ENCODE measurements around the gene C10orf62. TPM values are rescaled to one million over a fixed set of nuclear protein-coding genes. Genes with fewer than 3 reads are reported as not detected.

Gene C10orf62
- total and polyA plus RNA-seq, 2 donors (not counting 3 experiments of a cell fraction or from before 2014, with no cell fraction given): not detected

GRCh38 chr10:97563337-97563736 is 26.2 kb upstream of the C10orf62 start:
- ChIA-PET POLR2A (no interaction called here), CTCF (no interaction called here)
- Histone ChIP-seq H2AFZ (ENCODE audit: low read depth, low read length) (no peak overlapping the region), H3K79me2 (ENCODE audit: control insufficient read depth, insufficient read depth, low read length) (no peaks in the 10 kb centered on the region), H3K4me2 (ENCODE audit: insufficient read depth, low read length) (no peak overlapping the region), H3K9me3 (replicated peaks; ENCODE audit: control insufficient read depth, insufficient read depth, low read length) (no peaks in the 10 kb centered on the region), H3K4me1 (ENCODE audit: control insufficient read depth, extremely low read depth, insufficient read depth, low read length) (no peaks in the 10 kb centered on the region), H3K9ac (replicated peaks; ENCODE audit: extremely low read depth, insufficient read depth, low read length) (no peak overlapping the region), H3K27me3 (ENCODE audit: control insufficient read depth in 2 of 2, insufficient read depth in 2 of 2, low read length in 2 of 2) (no peaks in the 10 kb centered on the region), H3K4me3 (replicated peaks in 1 of 3; ENCODE audit: insufficient read depth in 1 of 3, low read depth in 1 of 3, low read length in 3 of 3) (no peak overlapping the region), H3K27ac (ENCODE audit: insufficient read depth, low read depth, low read length) (no peak overlapping the region), H3K36me3 (ENCODE audit: control insufficient read depth in 2 of 2, extremely low read depth in 1 of 2, insufficient read depth in 2 of 2, low read length in 2 of 2) (peaks cover 3 to 5% of the 10 kb centered on the region in 2 experiments), H4K20me1 (replicated peaks; ENCODE audit: control insufficient read depth, extremely low read depth, insufficient read depth, low read length) (no peaks in the 10 kb centered on the region), H3K9me1 (replicated peaks; ENCODE audit: control insufficient read depth, extremely low read depth, insufficient read depth, low read length) (no peaks in the 10 kb centered on the region)
- no TSS peak for BruUV-seq (replicated peaks)
- DNase-seq (ENCODE audit: low read depth, low spot score): no peak
- no peak for FAIRE-seq
- intact Hi-C loops (cut with micrococcal nuclease) (no loop called here), dilution Hi-C loops (cut with MboI; ENCODE audit: extremely low pct_ligation_motif_present, low sequenced_read_pairs) (no loop called here)
- TF ChIP-seq EZH2 (IDR thresholded peaks at IDR 0.05; ENCODE audit: borderline replicate concordance, low read depth, low read length, severe bottlenecking) (no peak), MAX (IDR thresholded peaks at IDR 0.05; ENCODE audit: insufficient read depth, insufficient read length) (no peak), CTCF (IDR thresholded peaks at IDR 0.05; ENCODE audit: extremely low read depth in 1 of 2, insufficient read depth in 1 of 2, low read depth in 1 of 2, low read length in 2 of 2) (no peak), FOS (IDR thresholded peaks at IDR 0.05; ENCODE audit: borderline replicate concordance, insufficient read depth, low read length) (no peak), MYC (IDR thresholded peaks at IDR 0.05; ENCODE audit: low read depth, low read length) (no peak)

- Histone ChIP-seq H3K4me2 (ENCODE audit: insufficient read depth, low read length) (no peak overlapping the region), H3K27ac (ENCODE audit: insufficient read depth, low read depth, low read length) (no peak overlapping the region), H3K36me3 (ENCODE audit: control insufficient read depth in 2 of 2, extremely low read depth in 1 of 2, insufficient read depth in 2 of 2, low read length in 2 of 2) (peaks cover 3 to 15% of the 10 kb centered on the region in 2 experiments), H2AFZ (ENCODE audit: low read depth, low read length) (no peak overlapping the region), H4K20me1 (replicated peaks; ENCODE audit: control insufficient read depth, extremely low read depth, insufficient read depth, low read length) (no peaks in the 10 kb centered on the region), H3K9me1 (replicated peaks; ENCODE audit: control insufficient read depth, extremely low read depth, insufficient read depth, low read length) (no peaks in the 10 kb centered on the region), H3K9ac (replicated peaks; ENCODE audit: extremely low read depth, insufficient read depth, low read length) (no peak overlapping the region), H3K27me3 (ENCODE audit: control insufficient read depth in 2 of 2, insufficient read depth in 2 of 2, low read length in 2 of 2) (no peaks in the 10 kb centered on the region), H3K4me1 (ENCODE audit: control insufficient read depth, extremely low read depth, insufficient read depth, low read length) (no peaks in the 10 kb centered on the region), H3K9me3 (replicated peaks; ENCODE audit: control insufficient read depth, insufficient read depth, low read length) (no peaks in the 10 kb centered on the region), H3K4me3 (replicated peaks in 1 of 3; ENCODE audit: insufficient read depth in 1 of 3, low read depth in 1 of 3, low read length in 3 of 3) (no peak overlapping the region), H3K79me2 (ENCODE audit: control insufficient read depth, insufficient read depth, low read length) (no peaks in the 10 kb centered on the region)
- DNase-seq (ENCODE audit: low read depth, low spot score) (no peak), FAIRE-seq (no peak)
- ChIA-PET POLR2A (no interaction called here), CTCF (interaction anchor here (0.6 to 2.8 kb wide), 3 partner anchors 8 to 57 kb away, joined by 3 to 7 read pairs (median 3); no protein-coding TSS in a partner anchor)
- BruUV-seq (replicated peaks): no TSS peak
- TF ChIP-seq MAX (IDR thresholded peaks at IDR 0.05; ENCODE audit: insufficient read depth, insufficient read length): no peak
- no peak for TF ChIP-seq POLR2AphosphoS5 (IDR thresholded peaks at IDR 0.05; ENCODE audit: insufficient read depth, low read depth, low read length)
- no peak for TF ChIP-seq FOS (IDR thresholded peaks at IDR 0.05; ENCODE audit: borderline replicate concordance, insufficient read depth, low read length)
- dilution Hi-C loops (cut with MboI; ENCODE audit: extremely low pct_ligation_motif_present, low sequenced_read_pairs) (no loop called here), intact Hi-C loops (cut with micrococcal nuclease) (no loop called here)
Measured at GRCh38 chr10:97564776-97565175, 24.7 kb upstream of the C10orf62 start.

Measured in endothelial cell of umbilical vein (primary cell).